KBM-7 (cell line): ENCODE data around the gene PNMA6E.
"Not testable (repeated sequence)": the region's sequence is repeated elsewhere in the genome, so short reads cannot be mapped to it uniquely, and the experiment has no call there.

Experiments used
- DNase-seq: peaks from one replicate; pipeline ENCODE4 v3.0.0-alpha.2; 2015
- in situ Hi-C: fragments of 300-500 bp; cut with MboI; formaldehyde crosslinking; loops from 2 replicates; pipeline ENCODE4 v1.14.3; 2020; ENCODE audit warnings: low sequenced_read_pairs, low pct_unique_long_range_greater_than_20kb, mixed read lengths

Gene PNMA6E

DNA sequence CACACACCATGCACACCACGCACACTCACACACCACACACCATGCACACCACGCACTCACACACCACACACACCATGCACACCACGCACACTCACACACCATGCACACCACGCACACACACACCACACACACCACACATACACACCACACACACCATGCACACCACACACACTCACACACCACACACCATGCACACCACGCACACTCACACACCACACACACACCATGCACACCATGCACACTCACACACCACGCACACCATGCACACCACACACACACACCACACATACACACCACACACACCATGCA, 11.7 kb downstream of the PNMA6E start:
- in situ Hi-C loops, DNase-seq: not testable (repeated sequence)

DNA sequence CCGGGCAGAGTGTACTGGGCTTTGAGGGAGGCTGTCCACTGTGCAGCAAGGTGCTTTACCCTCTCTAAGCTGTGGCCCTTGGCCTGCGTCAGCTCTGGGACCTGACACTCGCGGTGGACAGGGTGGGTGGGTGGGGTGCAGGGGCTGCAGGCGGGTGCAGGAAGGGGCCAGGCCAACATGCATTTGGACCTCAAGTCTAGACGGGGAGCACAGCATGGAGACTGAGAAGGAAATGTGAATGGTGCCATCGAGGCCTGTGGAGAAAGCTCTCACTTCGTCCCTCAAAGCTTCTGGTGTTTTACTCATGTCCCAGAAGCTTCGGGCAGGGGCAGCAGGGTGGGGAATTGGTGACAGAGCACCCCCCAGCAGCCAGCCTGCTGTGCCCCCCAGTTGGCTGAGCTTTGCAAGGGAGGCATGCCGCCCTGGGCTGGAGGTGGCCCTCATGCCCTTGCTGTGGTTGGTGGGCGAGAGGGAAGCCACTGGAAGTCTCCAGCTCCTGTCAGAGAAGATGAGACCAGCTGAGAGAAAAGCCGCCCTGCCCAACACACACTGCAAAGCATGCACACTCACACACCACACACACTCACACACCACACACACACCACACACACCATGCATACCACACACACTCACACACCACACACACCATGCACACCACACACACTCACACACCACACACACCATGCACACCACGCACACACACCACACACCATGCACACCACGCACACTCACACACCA, 12.3 kb downstream of the PNMA6E start:
- no peak for DNase-seq
- in situ Hi-C loops = no loop called here

DNA sequence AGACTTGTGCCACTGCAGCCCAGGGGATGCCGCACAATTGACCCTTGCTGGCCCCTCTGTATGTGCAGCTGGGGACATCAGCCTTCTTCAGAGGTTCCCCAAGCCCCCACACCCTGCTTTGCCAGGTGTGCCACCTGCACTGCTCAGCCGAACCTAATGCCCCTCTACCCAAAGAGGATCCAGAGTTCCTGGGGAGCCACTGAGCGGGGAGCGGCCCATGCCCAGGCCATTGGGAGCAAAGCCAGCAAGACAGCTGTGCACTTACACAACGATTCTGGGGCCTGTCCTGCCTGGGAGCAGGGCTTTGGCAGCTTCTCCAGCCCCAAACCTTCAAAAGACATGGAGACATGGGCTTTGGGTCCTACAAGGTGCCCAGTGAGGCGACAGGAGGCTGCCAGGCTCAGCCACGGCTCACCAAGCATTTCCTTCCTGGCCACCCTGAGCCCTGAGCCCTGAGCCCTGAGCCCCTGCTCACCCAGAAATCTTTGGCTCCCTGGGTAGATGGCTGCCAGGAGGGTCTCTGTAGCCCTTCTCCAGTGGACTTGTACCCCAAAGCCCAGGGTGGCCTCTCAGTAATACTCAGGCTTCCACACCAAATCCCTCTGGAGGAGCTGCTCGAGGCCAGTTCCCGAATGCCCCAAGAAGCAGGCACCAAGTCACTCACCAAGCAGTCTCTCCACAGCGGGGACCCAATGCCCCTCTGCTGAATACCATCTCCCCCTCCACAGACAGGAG, 13.0 kb downstream of the PNMA6E start:
- no peak for DNase-seq
- in situ Hi-C loops = no loop called here

DNA sequence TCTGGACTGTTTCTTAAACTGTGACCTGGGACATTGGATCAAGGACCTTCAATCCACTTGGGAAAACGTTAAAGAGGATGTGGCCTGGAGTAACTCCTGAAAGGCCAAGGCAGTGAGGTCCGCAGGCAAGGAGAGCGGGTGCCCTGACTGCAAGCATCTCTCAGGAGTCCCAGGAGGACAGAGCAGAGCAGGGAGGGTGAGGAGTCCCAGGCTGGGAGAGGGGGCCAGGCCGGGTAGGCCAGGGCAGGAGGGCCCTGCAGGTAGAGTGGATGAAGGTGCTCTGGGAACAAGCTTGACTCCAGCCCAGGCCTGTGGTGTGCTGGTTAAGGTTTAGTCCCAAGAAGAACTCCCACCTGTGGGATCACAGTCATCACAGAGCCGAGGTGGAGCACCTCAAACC, 13.8 kb downstream of the PNMA6E start:
- DNase-seq = no peak

DNA sequence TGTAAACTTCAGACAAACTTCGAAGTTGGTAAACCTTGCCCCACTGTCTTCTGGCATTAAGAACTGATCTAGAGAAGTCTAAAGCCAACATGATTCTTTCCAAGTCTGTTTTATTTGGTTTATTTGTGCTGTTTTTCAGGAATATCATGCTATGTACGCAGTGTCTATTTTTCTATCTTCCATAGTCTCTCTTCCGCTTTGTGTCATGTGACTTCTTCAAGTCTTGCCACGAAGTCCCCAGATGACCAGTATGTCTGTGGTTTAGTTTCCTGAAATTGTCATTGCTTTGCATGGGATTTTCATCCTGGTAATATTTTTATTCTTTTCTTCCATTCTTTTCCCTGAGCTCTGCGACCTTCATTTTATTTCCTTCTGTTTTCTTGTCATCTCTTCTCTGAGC, 15.1 kb downstream of the PNMA6E start:
- no peak for DNase-seq
- in situ Hi-C loops = no loop called here

More for the DNA sequence above, 13.8 kb downstream of the PNMA6E start:
- in situ Hi-C loops = no loop called here

DNA sequence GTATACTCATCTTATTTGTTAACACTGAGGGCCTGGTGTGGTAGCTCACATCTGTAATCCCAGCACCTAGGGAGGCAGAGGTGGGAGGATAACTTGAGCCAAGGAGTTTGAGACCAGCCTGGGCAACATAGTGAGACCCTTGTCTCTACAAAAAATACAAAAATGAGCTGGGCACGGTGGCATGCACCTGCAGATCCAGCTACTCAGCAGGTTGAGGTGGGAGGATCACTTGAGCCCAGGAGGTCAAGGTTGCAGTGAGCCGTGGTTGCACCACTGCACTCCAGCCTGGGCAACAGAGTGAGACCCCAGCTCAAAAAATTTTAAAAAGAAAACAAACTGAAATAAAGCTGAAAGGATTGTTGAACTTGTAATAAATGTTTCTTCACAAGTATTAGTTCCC, 16.2 kb downstream of the PNMA6E start:
- in situ Hi-C loops, DNase-seq: not testable (repeated sequence)

DNA sequence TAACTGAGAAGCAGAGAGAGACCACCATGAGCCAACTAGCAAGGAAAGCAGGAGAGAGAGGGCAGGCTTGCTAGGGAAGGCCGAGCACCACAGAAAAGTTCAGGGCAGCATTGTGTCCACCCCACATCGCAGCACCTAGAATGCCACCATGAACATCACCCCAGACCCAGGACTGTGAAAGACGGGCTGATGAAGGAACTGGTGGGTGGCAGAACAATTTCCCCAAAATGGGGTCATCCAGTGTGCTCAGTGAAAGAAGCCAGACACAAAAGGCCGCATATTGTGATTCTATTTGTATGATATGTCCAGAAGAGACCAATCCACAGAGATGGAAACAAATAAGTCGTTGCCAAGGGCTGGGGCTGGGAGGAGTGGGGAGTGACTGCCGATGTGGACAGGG, 16.8 kb downstream of the PNMA6E start:
- no peak for DNase-seq
- in situ Hi-C loops = no loop called here

DNA sequence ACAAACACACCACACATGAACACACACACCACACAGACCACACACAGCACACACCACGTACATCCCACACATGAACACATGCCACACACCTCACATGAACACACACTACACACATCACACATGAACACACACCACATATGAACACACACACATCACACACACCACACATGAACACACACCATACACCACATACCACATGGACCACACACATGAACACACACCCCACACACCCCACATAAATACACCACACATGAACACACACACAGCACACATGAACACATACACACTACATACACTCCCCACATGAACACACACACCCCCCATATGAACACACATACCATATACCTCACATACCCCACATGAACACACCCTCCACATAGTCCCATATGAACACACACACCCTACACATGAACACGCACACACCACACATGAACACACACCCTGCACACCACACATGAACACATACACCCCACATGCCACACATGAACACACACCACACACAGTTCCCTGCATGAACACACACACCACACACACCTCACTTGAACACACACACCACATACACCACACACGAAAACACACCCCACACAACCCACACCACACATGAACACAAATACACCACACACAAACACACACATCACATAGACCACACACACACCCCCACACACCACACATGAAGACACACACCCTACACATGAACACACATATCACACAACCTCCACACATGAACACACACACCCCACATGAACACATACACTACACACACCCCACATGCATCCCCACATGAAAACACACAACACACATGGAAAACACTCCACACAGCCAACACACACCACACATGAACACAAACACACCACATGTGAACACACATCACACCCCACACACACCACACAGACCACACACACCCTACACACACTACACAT, 18.3 kb downstream of the PNMA6E start:
- no peak for DNase-seq

DNA sequence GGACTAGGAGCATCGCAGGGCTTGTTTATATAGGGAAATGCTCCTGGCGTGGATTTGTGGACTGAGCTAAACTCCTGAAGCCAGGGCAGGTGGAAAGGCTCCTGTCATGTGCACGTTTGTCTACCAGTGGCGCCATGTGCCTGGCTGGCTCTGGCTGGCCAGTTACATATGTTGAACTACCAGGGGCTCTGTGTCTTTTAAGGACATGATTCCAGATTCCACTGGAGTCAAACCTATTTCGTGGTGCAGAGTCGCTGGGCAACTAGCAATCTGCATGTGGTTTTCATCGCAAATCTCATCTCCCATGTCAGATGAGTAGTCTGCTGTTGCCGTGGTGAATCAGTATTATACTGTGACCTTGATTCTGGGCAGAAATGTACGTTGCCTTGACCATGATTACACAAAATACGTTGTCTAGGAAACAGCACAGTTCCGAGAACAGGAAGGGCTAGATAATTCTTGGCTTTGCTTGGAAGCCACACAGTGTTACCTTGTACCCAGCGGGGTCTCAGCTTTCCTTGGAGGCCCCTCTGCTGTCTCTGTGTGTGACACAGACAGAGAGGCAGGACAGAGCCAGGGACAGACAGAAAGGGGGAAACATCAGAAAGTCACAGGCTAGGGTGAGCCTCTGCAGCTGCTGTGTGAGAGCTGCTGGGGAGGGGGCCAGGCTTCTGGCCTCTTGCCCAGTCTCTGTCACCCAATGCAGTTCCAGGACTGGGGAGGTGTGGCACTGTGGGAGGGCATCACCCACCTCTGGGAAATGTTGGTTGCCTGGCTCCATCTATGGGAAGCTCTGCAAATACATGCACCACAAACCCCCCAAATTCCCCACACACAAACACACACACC, 19.2 kb downstream of the PNMA6E start:
- DNase-seq = peak; percentile 92
- in situ Hi-C loops = no loop called here

More for the DNA sequence above, 18.3 kb downstream of the PNMA6E start:
- in situ Hi-C loops = no loop called here

DNA sequence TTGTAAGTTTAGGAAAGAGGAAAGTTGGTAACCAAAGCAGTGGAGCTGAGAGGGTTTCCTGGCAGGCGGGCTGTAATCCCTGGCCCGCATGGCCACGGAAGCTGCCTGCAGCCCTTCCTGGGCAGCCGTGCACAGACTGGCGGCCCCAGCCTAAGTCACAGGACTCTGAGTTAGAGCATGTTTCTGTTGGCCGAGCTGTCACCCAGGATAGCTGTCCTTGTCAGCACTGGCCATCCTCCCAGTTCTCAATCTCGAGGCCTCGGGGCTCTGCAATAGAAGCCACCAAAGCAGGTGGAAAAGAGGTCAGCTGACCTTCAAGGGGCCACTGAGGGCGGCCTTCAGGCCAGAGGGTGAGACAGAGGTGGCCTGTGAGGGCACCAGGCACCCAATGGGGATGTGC, 20.5 kb downstream of the PNMA6E start:
- DNase-seq = no peak
- in situ Hi-C loops = no loop called here

DNA sequence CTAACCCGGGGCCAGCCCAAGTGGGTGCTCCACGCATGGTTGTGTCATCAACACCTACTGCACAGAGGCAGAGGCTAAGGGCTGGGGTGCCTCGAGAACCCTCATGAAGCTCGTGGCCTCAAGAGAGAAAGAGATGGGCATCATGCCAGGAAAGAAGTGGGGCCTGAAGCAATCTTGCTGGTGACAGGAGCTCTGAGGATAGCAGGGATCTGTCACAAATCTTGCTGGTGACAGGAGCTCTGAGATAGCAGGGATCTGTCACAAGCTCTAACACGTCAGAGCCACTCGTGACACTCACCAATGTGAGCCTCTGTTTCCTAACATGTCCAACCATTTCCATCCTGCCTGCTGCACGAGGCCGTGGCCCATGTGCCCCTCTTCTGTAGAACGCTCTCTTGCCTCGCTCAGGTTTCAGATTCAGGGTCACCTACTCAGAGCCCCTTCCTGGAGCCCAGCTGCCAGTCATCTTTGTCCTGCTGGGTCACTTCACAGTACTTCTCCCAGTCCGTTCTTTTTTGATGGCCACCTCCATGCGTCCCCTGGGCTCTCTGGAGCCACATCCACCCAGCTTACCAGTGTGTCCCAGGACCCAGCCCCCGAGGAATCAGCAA, 21.1 kb downstream of the PNMA6E start:
- no peak for DNase-seq
- in situ Hi-C loops = no loop called here

DNA sequence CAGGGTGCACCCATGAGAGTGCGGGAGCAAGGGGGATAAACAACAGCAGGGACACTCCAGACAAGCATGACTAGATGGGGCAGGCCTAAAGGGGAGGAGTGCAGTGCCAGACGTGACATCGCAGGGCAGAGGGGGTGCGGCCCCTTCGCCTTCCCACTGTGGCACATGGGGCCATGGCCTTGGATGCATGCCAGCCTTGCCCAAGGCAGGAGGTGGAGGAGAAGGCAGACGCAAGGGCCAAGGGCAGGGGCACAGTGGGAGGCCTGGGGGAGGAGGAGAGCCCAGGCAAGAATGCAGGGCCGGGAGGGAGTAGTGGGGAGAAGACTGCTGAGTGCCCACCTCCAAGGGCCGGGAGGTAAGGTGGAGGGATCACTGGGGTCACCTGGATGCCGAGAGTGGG, 21.6 kb downstream of the PNMA6E start:
- no peak for DNase-seq
- in situ Hi-C loops = no loop called here

DNA sequence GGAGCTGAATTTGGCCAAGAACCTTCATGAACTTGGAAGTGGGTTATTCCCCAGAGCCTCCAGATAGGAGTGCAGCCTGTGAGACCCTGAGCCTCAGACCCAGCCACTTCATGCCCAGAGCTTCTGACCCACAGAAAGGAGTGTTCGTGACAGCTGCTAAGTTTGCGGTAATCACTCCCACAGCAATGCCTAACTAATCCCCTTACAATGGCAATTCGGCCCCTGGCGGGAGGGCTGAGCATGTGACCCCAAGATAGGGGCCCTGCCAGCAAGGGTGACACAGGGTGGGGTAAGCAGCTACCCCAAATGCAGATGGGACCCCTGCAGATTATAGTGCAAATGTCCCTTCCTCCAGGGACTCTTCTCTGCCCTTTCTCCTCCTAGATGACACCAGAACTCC, 22.5 kb downstream of the PNMA6E start:
- in situ Hi-C loops = no loop called here
- no peak for DNase-seq

DNA sequence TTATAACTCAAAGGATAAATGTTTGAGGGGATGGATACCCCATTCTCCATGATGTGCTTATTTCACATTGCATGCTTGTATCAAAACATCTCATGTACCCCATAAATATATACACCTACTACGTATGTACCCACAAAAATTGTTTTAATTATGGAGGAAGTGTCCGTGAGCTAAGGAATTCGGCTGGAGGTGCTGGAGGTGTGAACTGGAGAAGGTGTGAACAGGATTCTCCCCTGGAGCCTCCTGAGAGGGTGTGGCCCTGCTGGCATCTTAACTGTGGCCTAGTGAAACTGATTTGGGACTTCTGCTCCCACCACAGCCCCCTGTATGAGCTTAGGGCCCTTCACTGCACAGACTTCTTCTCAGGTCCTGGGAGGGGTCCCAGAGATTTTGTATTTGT, 23.4 kb downstream of the PNMA6E start:
- no peak for DNase-seq
- in situ Hi-C loops = no loop called here

DNA sequence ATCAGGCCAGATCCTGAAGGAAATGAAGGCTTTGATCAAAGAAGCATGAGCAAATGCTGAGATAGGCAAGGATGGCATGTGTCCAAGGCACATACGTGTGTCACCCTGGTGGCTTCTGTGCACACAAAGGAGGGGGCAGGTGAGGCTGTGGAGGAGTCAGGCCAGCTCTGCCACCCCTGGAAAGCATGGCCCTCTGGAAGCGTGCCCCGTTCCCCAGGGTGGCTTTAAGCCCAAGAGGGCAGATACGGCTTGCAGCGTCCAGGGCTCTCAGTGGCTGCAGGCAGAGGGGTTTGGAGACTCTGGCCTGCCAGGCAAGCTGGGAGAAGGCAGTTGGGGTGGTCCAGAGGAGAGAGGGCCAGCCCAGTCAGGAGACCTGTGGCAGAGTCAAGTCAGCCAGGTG, 25.6 kb downstream of the PNMA6E start:
- in situ Hi-C loops = no loop called here

DNA sequence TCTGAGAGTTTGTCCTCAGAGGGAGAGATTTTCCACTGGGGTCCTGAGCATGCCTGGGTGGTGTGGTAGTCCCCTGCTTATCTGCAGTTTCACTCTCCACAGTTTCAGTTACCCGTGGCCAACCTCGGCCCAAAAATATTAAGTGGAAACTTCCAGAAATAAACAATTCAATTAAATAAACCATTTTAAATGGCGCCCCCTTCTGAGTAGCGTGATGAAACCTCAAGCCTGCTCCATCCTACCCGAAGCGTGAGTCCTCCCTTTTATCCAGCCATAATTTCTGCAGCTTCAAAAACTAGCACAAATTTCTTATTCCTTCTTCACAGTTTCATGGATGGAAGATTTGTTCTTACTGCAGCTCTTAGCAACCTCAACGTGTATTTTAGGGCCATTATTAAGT, 26.7 kb downstream of the PNMA6E start:
- no peak for DNase-seq
- in situ Hi-C loops = no loop called here

More for the DNA sequence above, 25.6 kb downstream of the PNMA6E start:
- no peak for DNase-seq

DNA sequence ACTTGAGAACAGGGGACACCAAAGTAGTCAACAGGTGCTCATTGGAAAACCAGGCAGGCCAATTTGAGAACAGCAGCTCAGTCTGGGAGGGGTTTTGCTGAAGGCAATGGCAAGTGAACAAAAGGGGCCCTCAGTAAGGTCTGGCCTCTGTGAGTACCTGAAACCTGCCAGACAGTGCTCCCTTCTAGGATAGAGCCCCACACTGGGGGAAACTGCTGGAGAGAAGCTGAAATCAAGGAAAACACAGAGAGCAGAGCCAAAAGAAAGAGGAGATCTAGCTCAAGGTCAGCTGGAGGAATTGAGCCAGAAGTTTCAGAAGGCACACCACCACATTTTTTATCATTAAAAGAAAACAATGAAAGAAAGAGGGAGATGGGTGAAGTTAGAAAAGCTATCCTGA, 28.2 kb downstream of the PNMA6E start:
- no peak for DNase-seq
- in situ Hi-C loops = no loop called here

DNA sequence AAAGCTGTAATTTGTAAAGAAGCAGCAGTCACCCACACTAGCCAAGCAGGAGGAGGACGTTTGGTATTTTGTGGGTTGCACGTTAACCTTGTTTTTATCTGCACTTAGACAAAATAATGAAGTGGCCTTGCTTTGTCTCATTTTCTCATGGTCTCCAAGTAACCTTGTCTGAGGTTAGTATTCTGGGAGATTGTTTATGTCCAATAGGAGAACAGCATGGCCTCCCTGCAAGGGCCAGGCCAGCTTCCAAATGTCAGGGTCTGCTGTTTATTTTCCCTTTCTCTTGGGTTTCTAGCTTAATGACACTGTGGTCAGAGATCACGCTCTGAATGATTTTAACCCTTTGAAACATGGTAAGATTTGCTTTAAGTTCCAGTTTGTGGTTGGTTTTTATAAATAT, 29.9 kb downstream of the PNMA6E start:
- in situ Hi-C loops = no loop called here
- DNase-seq = no peak
